ELR (cell line): ENCODE measurements around the gene OCLN.
"Not testable (repeated sequence)": the region's sequence is repeated elsewhere in the genome, so short reads cannot be mapped to it uniquely, and the experiment has no call there.

Experiments
- DNase-seq: peaks from one replicate; pipeline ENCODE4 v3.0.0-alpha.2; 2015; ENCODE audit warnings: low read depth

Gene OCLN, protein sequence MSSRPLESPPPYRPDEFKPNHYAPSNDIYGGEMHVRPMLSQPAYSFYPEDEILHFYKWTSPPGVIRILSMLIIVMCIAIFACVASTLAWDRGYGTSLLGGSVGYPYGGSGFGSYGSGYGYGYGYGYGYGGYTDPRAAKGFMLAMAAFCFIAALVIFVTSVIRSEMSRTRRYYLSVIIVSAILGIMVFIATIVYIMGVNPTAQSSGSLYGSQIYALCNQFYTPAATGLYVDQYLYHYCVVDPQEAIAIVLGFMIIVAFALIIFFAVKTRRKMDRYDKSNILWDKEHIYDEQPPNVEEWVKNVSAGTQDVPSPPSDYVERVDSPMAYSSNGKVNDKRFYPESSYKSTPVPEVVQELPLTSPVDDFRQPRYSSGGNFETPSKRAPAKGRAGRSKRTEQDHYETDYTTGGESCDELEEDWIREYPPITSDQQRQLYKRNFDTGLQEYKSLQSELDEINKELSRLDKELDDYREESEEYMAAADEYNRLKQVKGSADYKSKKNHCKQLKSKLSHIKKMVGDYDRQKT

DNA sequence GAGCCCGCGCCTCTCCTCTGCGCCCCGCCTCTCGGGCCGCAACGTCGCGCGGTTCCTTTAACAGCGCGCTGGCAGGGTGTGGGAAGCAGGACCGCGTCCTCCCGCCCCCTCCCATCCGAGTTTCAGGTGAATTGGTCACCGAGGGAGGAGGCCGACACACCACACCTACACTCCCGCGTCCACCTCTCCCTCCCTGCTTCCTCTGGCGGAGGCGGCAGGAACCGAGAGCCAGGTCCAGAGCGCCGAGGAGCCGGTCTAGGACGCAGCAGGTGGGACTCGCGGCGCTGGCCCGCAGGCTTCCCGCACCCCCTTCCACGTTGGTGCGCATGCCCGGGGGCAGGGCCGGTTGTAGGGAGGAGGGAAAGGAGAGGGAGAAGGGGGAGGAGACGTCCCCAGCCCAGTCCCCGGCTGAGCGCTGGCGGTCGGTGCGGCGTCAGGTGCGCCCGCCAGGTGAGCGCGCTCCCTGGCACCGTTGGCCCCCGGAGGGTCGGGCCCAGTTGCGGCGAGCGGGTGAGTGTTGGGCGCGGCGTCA, at the start of gene OCLN:
Gene OCLN, plus strand, starts transcription at position 400 of the 532 bp plus-strand sequence. CDS start 11,455 bp downstream, outside the sequence.
- DNase-seq: peak; percentile 53

DNA sequence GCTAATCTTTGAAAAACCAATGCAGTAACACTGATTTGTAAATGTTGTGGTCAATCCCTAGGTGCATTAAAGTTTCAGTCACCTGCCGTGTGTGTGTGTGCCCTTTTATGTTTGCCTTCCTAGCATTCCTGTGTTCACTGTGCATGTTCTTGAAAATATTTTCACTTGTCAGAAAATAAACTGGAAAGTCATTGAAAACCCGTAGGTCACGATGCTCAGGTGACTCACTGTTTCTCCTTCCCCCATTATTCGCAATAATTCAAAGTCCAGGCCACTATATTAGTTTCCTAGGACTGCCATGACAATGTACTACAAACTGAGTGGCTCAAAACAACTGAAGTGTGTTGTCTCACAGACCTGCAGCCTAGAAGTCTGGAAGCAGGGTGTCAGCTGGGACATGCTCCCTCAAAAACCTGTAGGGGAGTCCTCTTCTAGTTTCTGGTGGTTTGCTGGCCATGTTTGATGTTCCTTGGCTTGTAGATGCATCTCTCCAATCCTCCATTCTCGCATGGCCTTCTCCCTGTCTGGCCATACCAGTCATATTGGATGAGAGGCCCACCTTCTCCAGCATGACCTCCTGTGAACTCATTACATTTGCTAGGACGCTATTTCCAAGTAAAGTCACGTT, 48.3 kb upstream of the OCLN start:
- no peak for DNase-seq

DNA sequence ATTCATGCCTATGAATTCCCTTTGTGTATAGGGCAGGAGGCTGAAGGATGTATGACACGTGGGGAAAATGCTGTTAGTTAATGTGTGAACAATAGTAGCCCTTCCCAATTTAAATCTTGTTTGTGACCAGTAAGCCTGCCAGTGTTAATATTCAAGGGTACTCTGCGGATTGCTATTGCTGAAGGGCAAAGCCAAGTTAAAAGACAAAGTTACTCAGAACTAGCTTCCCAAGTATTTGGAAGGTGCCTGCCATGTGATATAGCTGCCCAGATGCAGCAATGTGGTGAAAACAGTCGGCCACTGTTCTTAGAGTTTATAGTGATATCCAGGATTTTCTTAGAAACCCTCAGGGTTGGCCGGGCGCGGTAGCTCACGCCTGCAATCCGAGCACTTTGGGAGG, 43.1 kb upstream of the OCLN start:
- DNase-seq: no peak

DNA sequence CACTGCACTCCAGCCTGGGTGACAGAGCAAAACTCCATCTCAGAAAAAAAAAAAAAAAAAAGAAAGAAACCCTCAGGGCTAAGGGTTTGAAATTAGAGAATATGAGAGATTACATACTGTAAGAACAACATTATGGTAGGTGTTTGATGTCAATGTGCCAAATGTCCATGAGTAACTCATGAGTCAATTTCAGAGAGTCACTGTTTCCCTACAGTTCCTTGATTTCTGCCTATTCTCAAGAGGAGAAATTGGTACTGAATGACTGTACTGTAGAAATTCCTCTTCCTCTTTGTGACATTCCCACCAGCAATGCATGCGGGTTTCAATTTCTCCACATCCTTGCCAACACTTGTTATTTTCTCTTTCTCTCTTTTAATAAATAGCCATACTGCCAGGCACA, 42.5 kb upstream of the OCLN start:
- peak; percentile 96 for DNase-seq

DNA sequence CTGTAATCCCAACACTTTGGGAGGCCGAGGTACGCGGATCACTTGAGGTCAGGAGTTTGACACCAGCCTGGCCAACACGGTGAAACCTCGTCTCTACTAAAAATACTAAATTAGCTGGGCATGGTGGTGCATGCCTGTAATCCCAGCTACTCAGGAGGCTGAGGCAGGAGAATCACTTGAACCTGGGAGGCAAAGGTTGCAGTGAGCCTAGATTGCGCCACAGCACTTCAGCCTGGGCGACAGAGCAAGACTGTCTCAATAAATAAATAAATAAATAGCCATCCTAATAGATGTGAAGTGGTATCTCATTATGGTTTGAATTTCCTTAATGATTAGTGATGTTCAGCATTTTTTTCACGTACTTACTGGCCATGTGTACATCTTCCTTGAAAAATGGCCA, 42.1 kb upstream of the OCLN start:
- not testable (repeated sequence) for DNase-seq

DNA sequence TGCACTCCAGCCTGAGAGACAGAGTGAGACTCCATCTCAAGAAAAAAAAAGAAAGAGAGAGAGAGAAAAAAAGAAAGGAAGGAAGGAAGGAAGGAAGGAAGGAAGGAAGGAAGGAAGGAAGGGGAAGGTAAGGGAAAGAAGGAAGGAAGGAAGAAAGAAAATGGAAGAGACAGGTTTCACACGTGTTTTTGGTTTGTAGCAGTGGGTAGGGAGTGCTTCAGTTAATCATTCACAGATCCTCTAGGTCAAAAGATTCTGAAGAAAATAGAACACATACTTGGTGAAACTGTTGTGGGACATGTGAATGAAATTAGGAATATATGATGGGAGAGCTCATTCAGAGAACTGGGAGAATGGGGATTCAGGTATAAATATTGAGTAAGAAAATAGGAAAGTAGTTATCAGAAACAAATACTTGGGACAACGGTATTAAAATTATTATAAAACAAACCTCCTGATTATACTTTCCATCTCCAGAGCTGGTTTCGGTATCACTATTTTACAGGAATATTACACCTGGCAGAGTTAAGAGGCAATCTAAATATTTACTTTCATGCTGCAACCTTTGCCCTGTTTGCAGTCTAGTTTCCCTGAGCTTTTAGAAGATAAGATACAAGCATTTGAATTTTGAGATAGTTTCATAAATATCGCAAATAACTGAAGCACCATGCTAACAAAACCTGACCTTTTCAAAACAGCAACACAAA, 40.5 kb upstream of the OCLN start:
- DNase-seq: no peak

DNA sequence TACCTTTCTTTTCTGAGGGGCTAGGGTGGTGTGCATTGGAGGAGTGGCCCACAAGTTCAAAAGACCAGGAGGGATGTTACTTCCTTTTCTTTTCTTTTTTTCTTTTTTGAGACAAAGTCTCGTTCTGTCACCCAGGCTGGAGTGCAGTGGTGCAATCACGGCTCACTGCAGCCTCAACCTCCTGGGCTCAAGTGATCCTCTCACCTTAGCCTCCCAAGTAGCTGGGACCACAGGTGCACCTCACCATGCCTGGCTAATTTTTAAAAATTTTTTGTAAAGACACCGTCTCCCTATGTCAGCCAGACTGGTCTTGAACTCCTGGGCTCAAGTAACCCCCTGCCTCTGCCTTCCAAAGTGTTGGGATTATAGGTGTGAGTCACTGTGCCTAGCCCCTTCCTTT, 39.1 kb upstream of the OCLN start:
- DNase-seq: not testable (repeated sequence)

DNA sequence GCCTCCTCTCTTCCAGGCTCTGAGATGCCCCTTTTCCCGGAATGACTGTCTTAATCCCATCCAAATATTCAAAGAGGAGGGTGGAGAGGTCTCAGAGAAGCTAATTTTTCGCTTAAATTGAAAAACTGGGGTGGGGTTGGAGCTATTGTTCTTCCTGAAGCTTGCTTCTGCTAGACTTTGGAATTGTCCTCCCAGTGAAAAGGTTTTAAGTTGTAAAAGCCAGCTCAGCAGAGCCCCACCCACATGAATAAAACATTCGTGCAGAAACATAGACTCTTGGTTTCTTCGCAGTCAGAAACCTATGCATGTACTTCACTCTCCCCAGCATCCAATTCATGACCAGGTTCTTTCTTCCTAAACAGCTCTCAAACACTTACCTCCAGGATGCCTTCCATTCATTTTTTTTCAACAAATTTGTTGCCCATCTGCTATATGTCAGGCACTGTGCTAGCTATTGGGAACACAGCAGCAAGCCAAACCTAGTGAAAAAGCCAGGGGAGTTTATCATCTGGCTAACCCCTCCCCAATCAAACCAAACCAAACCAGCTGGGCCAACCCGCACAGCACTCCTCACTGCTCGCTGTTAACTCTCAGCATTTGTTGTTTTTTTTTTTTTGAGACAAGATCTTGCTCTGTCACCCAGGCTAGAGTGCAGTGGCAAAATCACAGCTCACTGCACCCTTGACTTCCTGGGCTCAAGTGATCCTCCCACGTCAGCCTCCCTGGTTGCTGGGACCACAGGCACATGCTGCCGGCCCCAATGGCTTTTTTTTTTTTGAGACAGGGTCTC, 37.9 kb upstream of the OCLN start:
- DNase-seq: no peak

DNA sequence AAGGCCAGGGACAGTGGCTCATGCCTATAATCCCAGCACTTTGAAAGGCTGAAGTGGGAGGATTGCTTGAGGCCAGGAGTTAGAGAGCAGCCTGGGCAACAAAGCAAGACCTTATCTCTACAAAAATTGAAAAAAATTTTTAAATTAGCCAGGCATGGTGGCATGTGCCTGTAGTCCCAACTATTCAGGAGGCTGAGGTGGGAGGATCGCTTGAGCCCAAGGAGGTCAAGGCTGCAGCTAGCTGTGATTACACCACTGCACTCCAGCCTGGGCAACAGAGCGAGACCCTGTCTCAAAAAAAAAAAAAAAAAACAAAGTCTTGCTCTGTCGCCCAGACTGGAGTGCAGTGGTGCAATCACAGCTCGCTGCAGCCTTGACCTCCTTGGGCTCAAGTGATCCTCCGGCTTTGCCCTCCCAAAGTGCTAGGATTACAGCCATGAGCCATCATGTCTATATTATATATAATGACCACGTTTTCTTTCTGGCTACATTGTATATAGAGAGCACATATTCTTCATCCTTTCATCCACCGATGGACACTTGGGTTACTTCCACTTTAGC, 37.1 kb upstream of the OCLN start:
- DNase-seq: not testable (repeated sequence)

DNA sequence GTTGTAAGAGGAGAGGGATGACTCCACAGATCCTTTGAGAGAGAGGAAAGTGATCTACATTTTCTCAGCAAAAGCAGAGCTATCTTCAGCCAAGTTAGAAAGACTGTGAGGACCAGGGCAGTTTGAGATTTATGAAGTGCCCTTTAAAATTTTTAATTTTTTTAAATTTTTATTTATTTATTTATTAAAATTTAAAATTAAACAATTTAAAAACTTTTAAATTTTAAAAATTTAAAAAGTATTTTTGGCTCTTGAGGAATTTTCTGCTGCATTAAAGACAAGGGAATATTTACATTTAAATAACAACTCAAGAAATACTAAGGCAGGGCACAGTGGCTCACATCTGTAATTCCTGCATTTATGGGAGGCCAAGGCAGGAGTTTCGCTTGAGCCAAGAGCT, 30.4 kb upstream of the OCLN start:
- no peak for DNase-seq

DNA sequence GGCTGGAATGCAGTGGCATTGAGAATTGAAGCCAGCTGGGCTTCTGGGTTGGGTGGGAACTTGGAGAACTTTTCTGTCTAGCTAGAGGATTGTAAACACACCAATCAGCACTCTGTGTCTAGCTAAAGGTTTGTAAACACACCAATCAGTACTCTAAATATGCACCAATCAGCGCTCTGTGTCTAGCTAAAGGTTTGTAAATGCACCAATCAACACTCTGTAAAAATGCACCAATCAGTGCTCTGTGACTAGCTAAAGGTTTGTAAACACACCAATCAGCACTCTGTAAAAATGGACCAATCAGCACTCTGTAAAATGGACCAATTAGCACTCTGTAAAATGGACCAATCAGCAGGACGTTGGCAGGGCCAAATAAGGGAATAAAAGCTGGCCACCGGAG, 26.2 kb upstream of the OCLN start:
- not testable (repeated sequence) for DNase-seq

DNA sequence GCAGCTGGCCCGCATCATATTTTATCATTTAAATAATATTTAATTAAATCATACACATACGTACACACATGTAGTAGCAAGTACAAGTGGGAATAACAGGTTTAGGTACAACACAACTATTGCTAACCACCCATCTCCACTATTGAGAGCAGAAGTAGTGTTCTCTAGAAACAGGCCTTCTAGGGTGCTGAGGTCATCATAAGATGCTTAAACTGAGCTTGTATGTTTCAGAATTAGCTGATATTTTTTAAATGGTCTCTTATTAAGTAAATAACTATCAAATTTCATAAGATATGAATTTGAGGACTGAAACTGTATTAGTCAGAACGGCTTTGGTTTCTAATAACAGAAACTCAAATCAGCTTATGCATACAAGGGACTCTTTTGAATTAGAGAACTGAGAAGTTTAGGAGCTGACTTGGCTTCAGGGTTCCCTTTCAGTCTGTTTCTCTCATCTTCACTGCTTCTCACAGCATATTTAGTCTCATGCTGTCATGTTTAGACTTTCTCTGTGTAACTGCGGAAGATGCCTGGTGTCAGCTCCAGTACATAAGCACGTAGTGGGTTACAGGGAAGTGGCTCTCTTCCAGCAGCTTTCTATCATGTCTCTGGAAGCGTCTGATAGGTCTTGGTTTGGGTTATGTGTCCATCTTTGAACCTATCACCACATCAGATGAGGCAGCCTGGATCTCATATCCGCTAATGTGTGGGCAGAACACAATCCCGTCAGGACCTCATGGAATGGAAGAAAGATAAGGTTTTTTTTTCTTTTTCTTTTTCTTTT, 25.0 kb upstream of the OCLN start:
- DNase-seq: no peak

DNA sequence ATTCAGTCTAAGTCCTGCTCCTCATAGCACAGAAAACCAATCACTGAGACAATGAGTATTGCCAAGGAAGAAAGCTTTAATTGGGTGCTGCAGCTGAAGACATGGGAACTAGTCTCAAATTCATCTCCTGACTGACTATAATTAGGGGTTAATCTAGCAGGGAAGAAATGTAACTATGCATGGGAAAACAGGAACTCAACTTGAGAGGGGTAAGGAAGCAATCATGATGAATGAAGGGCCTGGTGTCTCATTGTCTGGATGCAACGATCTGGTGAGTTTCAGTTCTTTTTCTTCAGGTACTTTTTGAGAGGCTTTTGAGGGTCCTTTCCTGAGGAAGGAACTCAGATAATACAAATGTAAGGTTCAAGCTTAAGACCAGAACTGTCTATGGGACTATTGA, 24.0 kb upstream of the OCLN start:
- no peak for DNase-seq

DNA sequence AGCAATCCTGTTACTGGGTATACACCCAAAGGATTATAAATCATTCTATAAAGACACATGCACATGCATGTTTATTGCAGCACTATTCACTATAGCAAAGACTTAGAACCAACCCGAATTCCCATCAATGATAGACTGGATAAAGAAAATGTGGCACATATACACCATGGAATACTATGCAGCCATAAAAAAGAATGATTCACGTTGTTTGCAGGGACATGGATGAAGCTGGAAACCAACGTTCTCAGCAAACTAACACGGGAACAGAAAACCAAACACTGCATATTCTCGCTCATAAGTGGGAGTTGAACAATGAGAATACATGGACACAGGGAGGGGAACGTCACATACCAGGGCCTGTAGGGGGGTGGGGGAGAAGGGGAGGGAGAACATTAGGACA, 21.1 kb upstream of the OCLN start:
- DNase-seq: not testable (repeated sequence)

DNA sequence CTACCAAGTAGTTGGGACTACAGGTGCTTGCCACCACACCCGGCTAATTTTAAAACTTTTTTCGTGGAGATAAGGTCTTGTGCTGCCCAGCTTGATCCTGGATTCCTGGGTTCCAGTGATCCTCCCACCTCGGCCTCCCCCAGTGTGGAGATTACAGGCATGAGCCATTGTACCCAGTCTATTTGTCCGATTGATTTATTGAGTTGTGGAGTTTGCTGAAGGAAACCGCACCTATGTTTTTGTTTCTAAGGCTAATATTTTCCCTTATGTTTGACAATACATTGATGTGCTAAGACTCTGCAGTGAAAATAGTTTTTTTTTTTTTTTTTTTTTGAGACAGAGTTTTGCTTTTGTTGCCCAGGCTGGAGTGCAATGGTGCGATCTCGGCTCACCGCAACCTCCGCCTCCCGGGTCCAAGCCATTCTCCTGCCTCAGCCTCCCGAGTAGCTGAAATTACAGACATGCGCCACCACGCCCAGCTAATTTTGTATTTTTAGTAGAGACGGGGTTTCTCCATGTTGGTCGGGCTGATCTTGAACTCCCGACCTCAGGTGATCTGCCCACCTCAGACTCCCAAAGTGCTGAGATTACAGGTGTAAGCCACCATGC, 20.0 kb upstream of the OCLN start:
- not testable (repeated sequence) for DNase-seq

DNA sequence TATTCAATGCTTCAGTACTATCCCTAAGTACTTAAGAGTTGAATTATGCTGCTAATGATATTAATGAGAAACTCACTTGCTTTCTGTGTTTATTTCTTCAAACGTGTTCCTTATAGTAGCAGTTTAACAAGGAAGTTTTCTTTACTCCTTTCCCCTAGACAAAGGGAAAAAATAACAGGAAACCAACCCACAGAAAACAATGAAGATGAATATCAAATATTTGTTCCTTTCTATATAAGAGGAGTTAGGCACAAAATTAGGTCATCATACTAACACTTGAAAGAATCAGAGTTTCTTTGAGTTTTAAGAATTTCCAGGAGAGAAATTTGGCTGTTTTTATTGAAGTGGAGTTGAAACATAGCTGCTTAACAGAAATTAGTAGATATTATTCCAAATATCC, 15.4 kb upstream of the OCLN start:
- DNase-seq: no peak

DNA sequence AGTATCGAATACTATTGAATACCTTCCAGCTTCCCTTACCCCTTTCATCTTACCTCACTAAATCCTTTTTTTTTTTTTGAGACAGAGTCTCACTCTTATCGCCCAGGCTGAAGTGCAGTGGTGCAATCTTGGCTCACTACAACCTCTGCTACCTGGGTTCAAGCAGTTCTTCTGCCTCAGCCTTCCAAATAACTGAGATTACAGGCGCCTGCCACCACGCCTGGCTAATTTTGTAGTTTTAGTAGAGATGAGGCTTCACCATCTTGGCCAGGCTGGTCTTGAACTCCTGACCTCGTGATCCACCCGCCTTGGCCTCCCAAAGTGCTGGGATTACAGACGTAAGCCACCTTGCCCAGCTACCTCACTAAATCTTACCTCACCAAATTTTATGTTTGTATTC, 14.3 kb upstream of the OCLN start:
- DNase-seq: not testable (repeated sequence)

DNA sequence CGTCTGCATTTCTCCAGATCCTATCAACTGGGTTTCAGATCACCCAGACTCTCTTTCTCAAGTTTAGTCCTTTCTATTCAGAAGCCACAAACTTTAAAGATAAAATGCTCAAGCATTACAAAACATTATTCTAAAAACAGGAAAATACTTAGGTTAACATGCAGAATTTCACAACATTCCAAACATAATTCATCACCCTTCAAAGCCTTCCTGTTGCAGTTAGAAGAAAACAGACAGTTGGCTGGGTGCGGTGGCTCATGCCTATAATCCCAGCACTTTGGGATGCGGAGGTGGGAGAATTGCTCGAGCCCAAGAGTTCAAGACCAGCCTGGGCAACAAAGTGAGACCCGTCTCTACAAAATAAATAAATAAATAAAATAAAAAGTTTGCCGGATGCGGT, 7.7 kb upstream of the OCLN start:
- peak; percentile 39 for DNase-seq

DNA sequence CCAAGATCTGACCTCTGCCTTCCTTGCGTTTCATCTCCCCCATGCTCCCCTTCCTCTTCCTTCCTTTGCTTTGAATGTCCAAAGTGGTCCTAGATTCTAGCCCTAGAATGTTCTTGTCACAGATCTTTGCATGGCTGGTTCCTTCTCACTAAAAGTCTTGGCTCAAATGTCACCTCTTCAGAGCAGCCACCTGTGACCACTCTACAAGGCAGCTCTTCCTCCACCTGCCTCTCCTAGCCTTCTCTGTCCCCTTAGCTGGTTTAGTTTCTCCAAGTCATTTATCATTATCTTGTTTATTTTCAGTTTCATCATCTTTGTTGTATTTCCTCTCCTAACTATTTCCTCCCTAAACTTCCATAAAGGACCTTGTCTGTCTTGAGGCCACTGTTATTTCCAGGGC, 7.1 kb upstream of the OCLN start:
- DNase-seq: no peak

DNA sequence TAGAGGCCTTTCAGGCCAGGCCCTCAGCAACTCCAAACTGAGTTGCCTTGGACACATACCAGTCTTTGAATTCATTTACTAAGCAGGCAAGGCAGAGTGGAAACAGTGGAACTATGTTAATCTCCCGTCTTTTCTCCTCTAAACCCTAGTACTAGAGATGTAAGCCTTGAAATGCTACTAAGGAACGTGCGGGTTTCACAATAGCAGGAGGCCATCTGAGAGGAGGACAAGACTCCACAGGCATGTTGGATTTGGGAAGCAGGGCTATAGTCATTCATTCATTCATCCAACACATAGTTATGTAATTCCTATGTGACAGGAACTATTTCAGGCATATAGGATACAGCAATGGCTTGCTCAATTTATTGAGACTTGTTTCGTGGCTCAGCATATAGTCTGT, 3.3 kb upstream of the OCLN start:
- DNase-seq: no peak
